ENCODE data around the gene CCSER1. TPM values are rescaled to one million over a fixed set of nuclear protein-coding genes. Genes with fewer than 3 reads are reported as not detected.

The CCSER1 gene
- total RNA-seq, 2 experiments from 2014 or later = not detected

DNA sequence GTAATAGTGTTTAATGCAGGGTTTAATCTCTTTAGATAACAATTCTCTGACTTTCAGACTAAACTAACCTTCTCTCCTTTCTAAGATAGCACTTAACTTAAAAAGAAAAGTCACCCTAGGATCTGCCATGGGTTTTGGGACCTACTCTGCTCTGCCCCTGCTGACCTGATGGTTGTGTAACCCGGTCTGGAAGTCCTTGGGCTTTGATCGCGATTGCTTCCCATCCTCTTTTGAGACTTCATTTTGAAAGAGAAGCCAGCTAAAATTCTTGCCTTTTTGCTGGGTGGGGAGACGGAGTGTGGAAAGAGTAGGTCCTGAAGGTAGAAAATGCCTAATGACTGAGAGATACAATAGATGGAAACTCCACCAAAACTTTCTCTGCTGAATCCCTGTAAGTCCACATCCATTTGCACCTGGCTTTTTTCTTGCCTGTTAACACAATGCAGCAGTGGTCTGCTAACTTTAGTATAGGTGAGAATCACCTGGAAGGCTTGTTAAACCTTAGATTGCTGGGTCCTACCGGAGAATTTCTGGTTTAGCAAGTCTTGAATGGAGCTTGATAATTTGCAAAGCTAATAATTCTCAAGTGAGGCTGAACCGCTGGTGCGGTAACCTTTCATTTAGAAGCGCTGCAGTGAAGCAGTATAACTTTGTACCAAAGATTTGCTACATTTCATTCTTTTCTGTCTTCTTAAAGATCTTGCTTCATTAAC lies 45.6 kb upstream of the CCSER1 start:
- no peaks in the 10 kb centered on the region for H4K20me1 ChIP-seq (ENCODE audit: insufficient read depth, low read length)
- intact Hi-C loops (cut with micrococcal nuclease; ENCODE audit: unreplicated experiment) = no loop called here
- H3K9me3 ChIP-seq (ENCODE audit: low read length) = no peaks in the 10 kb centered on the region
- no TSS peak for BruUV-seq (replicated peaks)
- ChIA-PET CTCF (ENCODE audit: unreplicated experiment) (no interaction called here), POLR2A (no interaction called here)
- H3K4me1 ChIP-seq (ENCODE audit: insufficient read depth, low read length, poor library complexity, severe bottlenecking) = no peaks in the 10 kb centered on the region
- no peaks in the 10 kb centered on the region for H3K9me2 ChIP-seq (ENCODE audit: insufficient read depth, low read length)
- H2AFZ ChIP-seq (ENCODE audit: low read length) = no peak overlapping the region
- no peak for DNase-seq (ENCODE audit: low spot score)
- no peak for TF ChIP-seq EZH2phosphoT487 (IDR thresholded peaks at IDR 0.05; ENCODE audit: borderline replicate concordance, low read depth, low read length)
- no peak for TF ChIP-seq CTCF (conservative IDR thresholded peaks at IDR 0.05; ENCODE audit: low read length)
- H3K4me3 ChIP-seq (ENCODE audit: low read depth, low read length, poor library complexity, severe bottlenecking) = no peak overlapping the region
- no peaks in the 10 kb centered on the region for H3K36me3 ChIP-seq (ENCODE audit: insufficient read depth, low read length)
- H3K4me2 ChIP-seq (ENCODE audit: low read length) = no peak overlapping the region
- no peaks in the 10 kb centered on the region for H3K79me2 ChIP-seq (ENCODE audit: insufficient read depth, low read depth, low read length)
- no peak overlapping the region for H3K27ac ChIP-seq (ENCODE audit: low read depth, low read length, poor library complexity, severe bottlenecking)

DNA sequence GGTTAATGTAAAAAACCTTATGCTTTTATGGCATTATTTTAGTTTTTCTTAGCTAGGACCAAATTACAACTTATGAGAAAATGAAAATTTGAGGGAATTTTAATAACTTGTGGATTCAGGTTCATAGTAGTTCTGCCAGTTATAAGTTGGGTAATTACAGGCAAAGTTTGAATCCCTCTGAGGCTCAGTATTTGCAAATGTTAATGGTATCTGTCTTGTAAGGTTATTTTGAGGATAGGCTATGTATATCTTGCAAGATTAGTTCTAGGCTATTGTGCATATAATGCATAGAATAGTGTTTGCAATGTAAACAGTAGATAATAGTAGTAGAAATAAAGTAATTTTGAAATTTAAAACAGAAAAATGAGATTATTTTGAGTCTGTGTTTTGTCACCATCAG lies 44.7 kb upstream of the CCSER1 start:
- no peak for DNase-seq (ENCODE audit: low spot score)
- Histone ChIP-seq H3K9me2 (ENCODE audit: insufficient read depth, low read length) (no peaks in the 10 kb centered on the region), H2AFZ (ENCODE audit: low read length) (no peak overlapping the region), H3K27ac (ENCODE audit: low read depth, low read length, poor library complexity, severe bottlenecking) (no peak overlapping the region), H4K20me1 (ENCODE audit: insufficient read depth, low read length) (no peaks in the 10 kb centered on the region), H3K9me3 (ENCODE audit: low read length) (no peaks in the 10 kb centered on the region), H3K4me3 (ENCODE audit: low read depth, low read length, poor library complexity, severe bottlenecking) (no peak overlapping the region), H3K4me2 (ENCODE audit: low read length) (no peak overlapping the region), H3K36me3 (ENCODE audit: insufficient read depth, low read length) (no peaks in the 10 kb centered on the region), H3K4me1 (ENCODE audit: insufficient read depth, low read length, poor library complexity, severe bottlenecking) (no peaks in the 10 kb centered on the region), H3K79me2 (ENCODE audit: insufficient read depth, low read depth, low read length) (no peaks in the 10 kb centered on the region)
- BruUV-seq (replicated peaks) = no TSS peak
- intact Hi-C loops (cut with micrococcal nuclease; ENCODE audit: unreplicated experiment) = no loop called here
- ChIA-PET CTCF (ENCODE audit: unreplicated experiment) (no interaction called here), POLR2A (interaction anchor here (0.6 kb wide), 1 partner anchor 557 kb away, joined by 5 read pairs; no protein-coding TSS in a partner anchor)
- no peak for TF ChIP-seq EZH2phosphoT487 (IDR thresholded peaks at IDR 0.05; ENCODE audit: borderline replicate concordance, low read depth, low read length)
- no peak for TF ChIP-seq CTCF (conservative IDR thresholded peaks at IDR 0.05; ENCODE audit: low read length)

GRCh38 chr4:90084277-90084966 lies 42.8 kb upstream of the CCSER1 start:
- no peak overlapping the region for H2AFZ ChIP-seq (ENCODE audit: low read length)
- DNase-seq (ENCODE audit: low spot score) = no peak
- no peaks in the 10 kb centered on the region for H3K79me2 ChIP-seq (ENCODE audit: insufficient read depth, low read depth, low read length)
- no peak overlapping the region for H3K4me2 ChIP-seq (ENCODE audit: low read length)
- no peaks in the 10 kb centered on the region for H4K20me1 ChIP-seq (ENCODE audit: insufficient read depth, low read length)
- ChIA-PET CTCF (ENCODE audit: unreplicated experiment) (no interaction called here), POLR2A (no interaction called here)
- no peaks in the 10 kb centered on the region for H3K9me3 ChIP-seq (ENCODE audit: low read length)
- no peaks in the 10 kb centered on the region for H3K36me3 ChIP-seq (ENCODE audit: insufficient read depth, low read length)
- H3K4me3 ChIP-seq (ENCODE audit: low read depth, low read length, poor library complexity, severe bottlenecking) = no peak overlapping the region
- H3K4me1 ChIP-seq (ENCODE audit: insufficient read depth, low read length, poor library complexity, severe bottlenecking) = no peaks in the 10 kb centered on the region
- H3K27ac ChIP-seq (ENCODE audit: low read depth, low read length, poor library complexity, severe bottlenecking) = no peak overlapping the region
- H3K9me2 ChIP-seq (ENCODE audit: insufficient read depth, low read length) = no peaks in the 10 kb centered on the region
- intact Hi-C loops (cut with micrococcal nuclease; ENCODE audit: unreplicated experiment) = no loop called here
- no TSS peak for BruUV-seq (replicated peaks)
- no peak for TF ChIP-seq CTCF (conservative IDR thresholded peaks at IDR 0.05; ENCODE audit: low read length)
- TF ChIP-seq EZH2phosphoT487 (IDR thresholded peaks at IDR 0.05; ENCODE audit: borderline replicate concordance, low read depth, low read length) = no peak
